ENCODE measurements around the gene PDZD4.
"Not testable (repeated sequence)": the region's sequence is repeated elsewhere in the genome, so short reads cannot be mapped to it uniquely, and the experiment has no call there.

The PDZD4 gene

GRCh38 chrX:153832728-153833127, 2.4 kb upstream of the PDZD4 start:
- DNase-seq: no peak

GRCh38 chrX:153831429-153832150, 1.2 kb upstream of the PDZD4 start:
- DNase-seq: no peak

DNA sequence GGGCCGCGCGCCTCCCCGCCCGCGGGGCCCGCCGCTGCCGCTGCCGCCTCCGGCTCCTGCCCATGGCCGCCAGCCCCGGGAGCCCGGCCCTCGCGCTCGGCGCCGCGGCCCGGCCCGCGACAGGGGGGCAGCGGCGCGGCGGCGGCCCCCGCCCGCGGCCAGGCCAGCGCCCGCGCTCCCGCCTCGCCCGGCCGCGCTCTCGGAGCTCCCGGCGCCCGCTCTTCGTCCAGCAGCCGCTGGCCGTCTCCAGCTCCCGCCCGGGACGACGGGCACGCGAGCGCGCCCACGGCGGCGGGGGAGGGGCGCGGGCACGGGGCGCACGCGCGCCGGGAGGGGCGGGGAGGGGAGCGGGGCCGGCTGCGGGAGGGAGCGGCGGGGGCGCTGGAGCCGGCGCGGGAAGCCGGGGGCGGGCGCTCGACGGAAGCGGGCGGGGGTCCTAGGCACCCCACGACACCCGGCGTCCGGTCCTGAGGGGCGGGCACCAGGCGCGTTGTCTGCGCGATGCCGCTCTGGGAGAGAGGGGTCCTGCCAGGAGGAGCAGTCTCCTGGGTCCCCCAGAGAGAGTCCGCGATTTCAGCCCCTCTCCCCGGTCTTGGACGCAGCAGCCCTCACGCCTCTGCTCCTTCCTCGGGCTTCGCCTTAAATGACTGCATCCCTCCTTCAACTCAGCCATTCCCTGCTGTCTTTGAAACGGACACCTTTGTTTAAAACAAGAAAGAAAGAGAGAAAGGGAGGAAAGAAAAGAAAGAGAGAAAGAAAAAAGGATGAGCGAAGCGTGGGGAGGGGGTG, 490 bp upstream of the PDZD4 start:
- DNase-seq: no peak

GRCh38 chrX:153829549-153829798, 870 bp downstream of the PDZD4 start:
- no peak for DNase-seq

GRCh38 chrX:153828723-153829548, 1.4 kb downstream of the PDZD4 start:
- DNase-seq: no peak

GRCh38 chrX:153828308-153828707, 2.0 kb downstream of the PDZD4 start:
- no peak for DNase-seq

DNA sequence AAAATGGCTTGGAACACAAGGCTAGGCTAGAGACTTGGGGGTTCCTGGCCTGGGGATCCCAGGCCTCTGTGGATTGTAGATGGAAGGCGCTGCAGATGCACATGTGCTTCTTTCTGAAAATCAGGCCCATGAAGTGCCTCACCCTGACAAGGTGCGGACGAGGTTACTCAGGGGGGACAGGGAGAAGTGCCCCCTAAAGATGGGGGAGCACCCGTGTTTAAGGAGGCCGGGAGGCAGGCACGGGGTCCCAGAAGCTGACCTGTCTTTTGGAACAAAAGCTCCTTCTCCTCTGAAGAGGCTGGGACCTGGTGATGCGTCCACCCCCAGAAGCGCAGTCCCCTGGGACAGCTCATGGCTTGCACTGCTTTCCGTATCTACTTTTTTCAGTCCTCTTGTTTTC, 2.4 kb downstream of the PDZD4 start:
- DNase-seq: no peak

- DNase-seq: no peak
Observed at GRCh38 chrX:153827016-153827415, 3.3 kb downstream of the PDZD4 start.

GRCh38 chrX:153825042-153825441, 5.3 kb downstream of the PDZD4 start:
- no peak for DNase-seq

DNA sequence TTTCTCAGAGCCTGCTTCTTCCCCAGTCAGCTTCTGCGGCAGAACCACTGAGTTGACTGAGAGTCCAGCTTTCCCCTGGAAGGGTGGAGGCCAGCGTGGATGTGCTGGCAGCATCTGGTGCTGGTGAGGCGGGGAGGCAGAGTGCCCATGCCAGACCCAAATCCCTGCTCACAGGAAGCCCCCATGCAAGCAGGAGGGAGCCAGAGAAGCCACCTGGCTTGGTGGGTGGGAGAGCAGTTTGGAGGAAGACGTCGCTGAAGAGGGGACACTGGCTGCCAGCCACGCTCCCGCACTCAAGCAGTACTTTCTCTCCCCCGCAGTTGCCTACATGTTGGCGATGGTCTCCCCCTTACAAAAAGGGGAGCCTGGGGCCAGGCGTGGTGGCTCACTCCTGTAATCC, 6.0 kb downstream of the PDZD4 start:
- DNase-seq: no peak

DNA sequence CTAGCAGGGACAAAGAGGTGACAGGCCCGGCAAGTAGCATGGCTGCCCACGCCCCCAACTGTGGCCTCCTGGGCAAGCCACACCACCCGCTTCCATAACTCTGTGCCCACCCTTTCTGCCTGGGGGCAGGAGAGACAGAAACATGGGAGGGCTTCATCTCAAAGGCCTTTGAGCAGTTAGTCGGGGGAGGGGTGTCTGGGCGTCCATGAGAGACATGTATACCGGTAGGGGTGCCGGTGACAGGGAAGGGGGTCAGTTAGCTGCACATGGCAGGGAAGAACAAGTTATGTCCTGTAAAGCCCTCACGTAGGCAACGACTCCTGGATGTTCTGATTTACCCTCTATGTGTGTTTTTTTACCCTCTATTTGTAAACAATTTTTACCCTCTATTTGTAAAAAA, 9.3 kb downstream of the PDZD4 start:
- no peak for DNase-seq

DNA sequence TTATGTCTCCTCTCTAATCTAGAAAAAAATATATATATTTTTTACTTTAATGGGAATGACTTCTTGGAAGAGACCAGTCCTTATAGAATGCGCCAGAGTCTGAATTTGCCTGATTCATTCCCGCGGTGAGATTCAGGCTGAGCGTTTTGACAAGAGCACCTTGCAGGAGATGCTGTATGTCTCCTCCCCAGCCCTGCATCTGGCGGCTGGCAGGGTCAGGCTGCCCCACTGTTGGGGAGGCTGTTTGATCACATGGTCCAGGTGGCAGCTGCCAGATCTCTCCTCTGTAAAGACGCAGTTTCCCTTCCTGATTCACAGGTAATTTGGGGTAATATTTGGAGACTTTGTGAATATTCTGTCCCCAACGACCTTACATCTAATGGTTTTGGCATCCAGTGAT, 9.7 kb downstream of the PDZD4 start:
- DNase-seq: no peak

DNA sequence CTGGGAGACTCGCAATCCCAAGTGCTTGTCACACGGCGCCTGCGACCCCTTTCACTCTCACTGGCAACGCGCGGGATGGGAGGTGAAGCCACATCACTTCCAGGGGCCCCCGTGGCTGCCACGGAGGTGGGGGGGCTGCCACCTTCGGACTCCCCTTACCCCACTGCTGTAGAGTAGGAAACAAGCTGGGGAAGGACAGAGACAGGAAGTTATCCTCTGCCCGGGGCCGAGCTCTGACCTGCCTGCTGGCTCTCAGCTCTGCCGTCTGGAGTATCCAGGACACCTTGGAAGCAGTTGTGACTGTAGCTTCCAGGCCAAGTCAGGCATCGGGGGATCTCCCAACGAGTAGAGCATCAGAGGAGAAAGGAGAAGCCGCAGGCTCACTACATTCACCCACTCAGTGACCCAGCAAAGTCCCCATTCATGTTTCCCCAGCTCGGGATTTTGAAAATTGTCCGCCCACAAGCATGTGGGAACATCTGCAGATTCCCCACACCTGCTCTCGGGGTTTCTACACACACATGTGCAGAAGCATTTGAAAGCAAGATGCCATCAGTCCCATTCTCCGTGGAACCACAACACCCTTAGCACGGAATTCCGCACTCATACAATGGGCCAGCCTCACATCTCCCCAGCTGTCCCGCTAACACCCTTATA, 10.8 kb downstream of the PDZD4 start:
- no peak for DNase-seq

GRCh38 chrX:153818571-153819383, 11.6 kb downstream of the PDZD4 start:
- no peak for DNase-seq

DNA sequence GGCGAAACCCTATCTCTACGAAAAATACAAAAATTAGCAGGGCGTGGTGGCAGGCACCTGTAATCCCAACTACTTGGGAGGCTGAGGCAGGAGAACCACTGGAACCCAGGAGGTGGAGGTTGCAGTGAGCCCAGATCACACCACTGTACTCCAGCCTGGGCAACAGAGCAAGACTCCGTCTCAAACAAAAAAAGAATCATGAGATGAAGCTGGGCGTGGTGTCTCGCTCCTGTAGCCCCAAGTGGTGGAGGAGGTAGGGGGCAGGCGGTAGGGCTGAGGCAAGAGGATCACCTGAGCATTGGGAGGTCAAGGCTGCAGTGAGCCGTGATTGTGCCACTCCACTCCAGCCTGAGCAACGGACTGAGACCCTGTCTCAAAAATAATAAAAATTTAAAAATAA, 12.3 kb downstream of the PDZD4 start:
- not testable (repeated sequence) for DNase-seq

DNA sequence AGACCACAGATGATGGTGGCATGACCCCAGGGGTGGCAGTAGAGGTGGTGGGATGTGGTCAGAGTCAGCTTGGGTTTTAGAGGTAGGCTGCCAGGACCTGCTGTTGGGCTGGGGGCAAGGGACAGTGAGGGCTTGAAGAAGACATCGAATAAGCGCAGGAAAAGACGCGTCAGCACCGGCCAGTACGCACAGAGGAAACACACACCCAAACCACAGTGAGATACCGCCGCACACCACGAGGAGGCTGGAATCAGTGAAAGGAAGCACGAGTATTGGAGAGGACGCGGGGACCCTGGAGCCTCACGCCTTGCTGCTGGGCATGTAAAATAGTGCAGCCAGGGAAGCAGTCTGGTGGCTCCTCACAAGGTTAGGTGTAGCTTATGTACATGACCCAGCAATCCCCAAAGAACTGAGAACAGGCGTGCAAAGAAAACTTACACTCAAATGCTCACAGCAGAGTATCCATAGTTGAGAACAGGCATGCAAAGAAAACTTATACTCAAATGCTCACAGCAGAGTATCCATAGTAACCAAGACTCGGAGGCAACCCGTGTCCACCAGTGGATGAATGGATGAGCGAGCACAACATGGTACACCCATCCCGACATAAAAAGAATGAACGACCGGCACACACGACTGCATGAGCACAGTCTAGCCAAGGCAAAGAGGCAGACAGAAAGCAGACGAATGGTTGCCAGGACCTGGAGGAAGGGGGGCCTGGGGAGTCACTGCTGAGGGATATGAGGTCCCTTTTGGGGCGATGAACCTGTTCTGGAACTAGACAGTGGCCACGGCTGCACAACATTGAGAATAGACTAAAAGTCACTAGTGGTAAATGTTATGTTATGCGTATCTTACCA, 13.3 kb downstream of the PDZD4 start:
- no peak for DNase-seq

DNA sequence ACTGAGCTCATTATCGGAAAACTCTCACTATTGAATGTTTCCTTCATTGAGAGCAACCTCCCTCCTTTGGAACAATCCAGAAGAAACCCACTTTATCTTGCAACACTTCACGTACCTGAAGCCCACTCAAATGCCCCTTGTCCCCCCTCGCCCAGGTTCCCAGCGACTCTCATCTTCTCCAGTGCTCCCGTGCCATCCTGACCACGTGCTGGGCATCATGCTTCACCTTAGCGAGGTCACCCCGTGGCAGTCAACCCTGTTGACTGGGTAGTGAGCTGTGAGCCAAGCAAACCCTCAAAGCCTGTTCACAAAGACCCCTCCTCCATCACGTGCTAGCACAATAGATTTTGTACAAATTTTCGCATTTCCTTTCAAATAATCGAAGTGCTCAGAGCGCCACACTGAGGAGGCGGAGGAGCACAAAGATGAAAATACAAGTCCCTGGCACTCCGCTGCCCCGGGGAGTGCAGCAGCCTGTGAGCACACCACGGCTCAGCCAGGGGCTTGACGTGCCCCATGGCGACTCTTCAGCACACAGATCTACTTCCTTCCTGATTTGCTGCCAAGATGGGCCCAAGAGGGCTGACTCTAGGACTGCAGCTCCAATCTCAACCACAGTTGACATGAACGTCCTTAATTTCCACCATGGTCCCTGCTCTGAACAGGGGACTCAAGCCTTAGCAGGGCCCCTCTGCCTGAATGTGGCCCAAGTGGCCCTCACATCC, 15.6 kb downstream of the PDZD4 start:
- DNase-seq: no peak

DNA sequence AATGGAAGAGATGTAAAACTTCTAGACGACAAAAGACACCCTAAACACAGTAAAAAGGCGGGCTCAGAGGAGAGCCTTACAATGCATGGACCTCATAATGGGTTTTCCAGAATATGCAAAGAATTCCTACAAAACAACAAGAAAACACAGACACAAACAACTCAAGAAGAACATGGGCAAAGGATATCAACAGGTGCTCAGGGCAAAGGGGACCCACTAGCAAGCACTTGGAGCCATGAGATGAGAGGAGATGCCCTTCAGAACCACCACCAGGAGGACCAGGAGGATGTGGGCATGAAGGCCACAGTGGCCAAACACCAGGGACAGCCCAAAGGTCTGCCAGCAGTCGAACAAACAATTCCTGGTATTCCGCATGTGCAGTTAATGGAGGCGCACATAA, 17.2 kb downstream of the PDZD4 start:
- no peak for DNase-seq

DNA sequence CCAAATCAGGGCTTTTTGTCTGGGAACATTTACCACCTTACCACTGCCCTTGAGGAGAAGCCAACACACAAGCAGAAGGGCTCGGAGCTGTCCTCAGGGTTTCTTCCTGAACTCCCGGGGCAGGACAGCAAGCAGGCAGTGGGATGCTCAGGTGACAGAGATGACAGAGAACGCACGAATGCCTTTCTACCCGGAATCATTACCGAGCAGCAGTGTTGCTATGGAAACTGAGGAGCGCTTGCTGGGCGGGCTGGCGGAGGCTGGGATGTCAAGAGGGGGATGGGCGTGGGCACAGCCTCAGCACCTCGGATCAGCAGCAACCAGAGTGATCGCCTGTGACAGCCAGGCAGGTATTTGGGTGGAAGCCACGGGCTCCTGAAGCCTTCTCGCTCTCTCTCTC, 18.1 kb downstream of the PDZD4 start:
- DNase-seq: no peak

DNA sequence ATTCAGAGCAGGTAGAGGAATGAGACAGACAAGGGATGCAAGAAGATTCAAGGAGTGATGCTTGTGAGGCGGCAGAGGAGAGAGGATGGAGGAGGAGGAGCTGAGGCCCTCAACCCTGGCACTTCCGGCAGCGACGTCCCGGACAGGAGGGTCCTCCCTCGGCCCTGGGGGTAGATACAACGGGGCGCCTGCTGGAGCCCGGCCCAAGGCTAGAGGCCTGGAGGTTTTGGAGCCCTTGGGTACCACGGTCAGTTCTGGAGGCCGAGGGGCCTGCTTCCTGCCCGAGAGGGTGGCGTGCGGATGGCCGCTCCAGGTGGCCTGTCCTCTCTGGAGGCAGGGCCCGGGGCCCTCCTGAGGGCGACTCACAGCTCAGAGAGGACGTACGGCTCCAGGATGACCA, 22.4 kb downstream of the PDZD4 start:
- DNase-seq: no peak
